HG03432 (cell line): ENCODE results near the gene HMGCR.

Experiments used
- ATAC-seq: cut with Tn5 transposase; IDR thresholded peaks from one replicate; pipeline ENCODE4 v1.9.1; 2021; ENCODE audit warnings: mild to moderate bottlenecking, moderate library complexity; ENCODE audit not compliant: unreplicated experiment

HMGCR gene

GRCh38 chr5:75340714-75341478 is 3.9 kb downstream of the HMGCR start:
- ATAC-seq = no peak

GRCh38 chr5:75341934-75342333 is 4.9 kb downstream of the HMGCR start:
- ATAC-seq = no peak

GRCh38 chr5:75342836-75343235 is 5.8 kb downstream of the HMGCR start:
- ATAC-seq = no peak

GRCh38 chr5:75348241-75348640 is 11.2 kb downstream of the HMGCR start:
- no peak for ATAC-seq

GRCh38 chr5:75349663-75350062 is 12.6 kb downstream of the HMGCR start:
- ATAC-seq = no peak

GRCh38 chr5:75351139-75351926 is 14.3 kb downstream of the HMGCR start:
- no peak for ATAC-seq

GRCh38 chr5:75355236-75355635 is 18.2 kb downstream of the HMGCR start:
- ATAC-seq = no peak

- no peak for ATAC-seq
Observed at GRCh38 chr5:75356719-75357118, 19.7 kb downstream of the HMGCR start.

- no peak for ATAC-seq
Observed at GRCh38 chr5:75358117-75358516, 21.1 kb downstream of the HMGCR start.

- ATAC-seq = no peak
Observed at GRCh38 chr5:75361310-75361709, 24.3 kb downstream of the HMGCR start.

GRCh38 chr5:75362474-75362975 is 25.5 kb downstream of the HMGCR start:
- ATAC-seq = no peak

GRCh38 chr5:75363111-75363510 is 26.1 kb downstream of the HMGCR start:
- ATAC-seq = no peak

GRCh38 chr5:75363726-75364495 is 26.9 kb downstream of the HMGCR start:
- ATAC-seq = no peak

- no peak for ATAC-seq
Observed at GRCh38 chr5:75364571-75365280, 27.7 kb downstream of the HMGCR start.

GRCh38 chr5:75365740-75366139 is 28.7 kb downstream of the HMGCR start:
- no peak for ATAC-seq

- ATAC-seq = peak; percentile 89
Observed at GRCh38 chr5:75366787-75367186, 29.8 kb downstream of the HMGCR start.

- no peak for ATAC-seq
Observed at GRCh38 chr5:75367401-75367800, 30.4 kb downstream of the HMGCR start.

- ATAC-seq = no peak
Observed at GRCh38 chr5:75368391-75368790, 31.4 kb downstream of the HMGCR start.

GRCh38 chr5:75373862-75374261 is 36.8 kb downstream of the HMGCR start:
- ATAC-seq = no peak

- ATAC-seq = no peak
Observed at GRCh38 chr5:75374394-75374814, 37.4 kb downstream of the HMGCR start.

GRCh38 chr5:75375414-75375813 is 38.4 kb downstream of the HMGCR start:
- no peak for ATAC-seq
